NCI-H345 treated with DMSO at 0.1 percent for 48 hours (cell line): Measurements from ENCODE around the gene B4GALT6.

Experiments
- DNase-seq: peaks from one replicate; lab custom pipeline; 2025; ENCODE audit not compliant: unreplicated experiment; lab: John Stamatoyannopoulos, UW

The B4GALT6 gene

DNA sequence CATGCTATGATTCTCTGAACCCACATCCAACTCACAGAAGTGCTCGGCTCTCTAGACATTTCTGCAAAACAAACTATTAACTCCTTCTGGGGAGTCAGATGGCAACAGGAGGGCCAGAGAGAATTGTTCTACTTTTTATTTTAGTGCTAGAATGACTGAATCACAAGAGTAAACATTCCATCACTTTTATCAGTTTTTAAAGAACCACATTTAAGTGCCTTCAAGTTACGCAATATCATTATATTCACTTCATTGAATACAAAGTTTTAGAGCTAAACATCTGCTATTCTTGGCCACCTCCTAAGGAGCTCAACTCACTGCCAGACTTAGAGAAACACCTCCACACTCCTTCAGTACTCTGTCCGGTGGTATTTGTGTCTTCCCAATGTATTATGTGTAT, 22.4 kb downstream of the B4GALT6 start:
- DNase-seq, result no peak

DNA sequence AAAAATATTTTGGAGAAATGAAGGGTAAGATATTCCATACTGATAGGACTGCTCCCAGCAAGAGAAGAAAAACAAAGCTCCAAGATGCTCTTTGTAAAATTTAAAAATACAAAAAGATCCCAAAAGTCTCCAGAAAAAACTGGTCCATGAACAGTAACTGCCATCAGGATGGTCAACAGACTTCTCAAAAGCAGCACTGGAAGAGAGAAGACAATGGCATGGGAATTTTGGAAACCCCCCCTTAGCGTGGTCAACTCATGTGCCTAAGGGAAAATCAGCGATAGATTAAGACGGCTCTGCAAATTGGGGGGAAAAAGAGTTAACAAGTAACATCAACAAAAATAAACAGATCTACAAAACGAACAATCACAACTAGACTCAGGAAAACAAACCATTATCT, 23.6 kb downstream of the B4GALT6 start:
- no peak for DNase-seq

DNA sequence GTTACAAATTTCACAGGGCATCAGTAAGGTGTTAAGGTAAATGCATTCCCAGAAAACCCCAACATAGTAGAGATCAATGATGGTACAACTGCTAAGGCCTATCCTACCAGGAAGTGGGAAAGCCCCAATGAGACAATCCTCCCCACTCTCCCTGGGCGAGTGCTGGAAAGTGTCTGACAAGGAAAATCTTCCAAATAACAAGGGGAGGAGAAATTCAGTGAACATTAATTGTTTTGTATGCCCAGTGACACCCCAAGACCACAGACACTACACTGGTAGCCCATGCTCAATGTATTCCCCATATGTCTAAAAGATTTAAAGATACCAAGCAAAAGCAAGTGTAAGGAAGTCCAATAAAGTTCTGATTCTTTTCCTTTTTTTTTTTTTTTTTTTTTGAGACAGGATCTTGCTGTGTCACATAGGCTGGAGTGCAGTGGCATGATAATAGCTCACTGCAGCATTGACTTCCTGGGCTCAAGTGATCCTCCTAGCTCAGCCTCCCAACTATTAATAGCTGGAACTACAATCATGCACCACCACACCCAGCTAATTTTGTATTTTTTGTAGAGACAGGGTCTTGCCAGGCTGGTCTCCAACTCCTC, 24.7 kb downstream of the B4GALT6 start:
- DNase-seq, result no peak

DNA sequence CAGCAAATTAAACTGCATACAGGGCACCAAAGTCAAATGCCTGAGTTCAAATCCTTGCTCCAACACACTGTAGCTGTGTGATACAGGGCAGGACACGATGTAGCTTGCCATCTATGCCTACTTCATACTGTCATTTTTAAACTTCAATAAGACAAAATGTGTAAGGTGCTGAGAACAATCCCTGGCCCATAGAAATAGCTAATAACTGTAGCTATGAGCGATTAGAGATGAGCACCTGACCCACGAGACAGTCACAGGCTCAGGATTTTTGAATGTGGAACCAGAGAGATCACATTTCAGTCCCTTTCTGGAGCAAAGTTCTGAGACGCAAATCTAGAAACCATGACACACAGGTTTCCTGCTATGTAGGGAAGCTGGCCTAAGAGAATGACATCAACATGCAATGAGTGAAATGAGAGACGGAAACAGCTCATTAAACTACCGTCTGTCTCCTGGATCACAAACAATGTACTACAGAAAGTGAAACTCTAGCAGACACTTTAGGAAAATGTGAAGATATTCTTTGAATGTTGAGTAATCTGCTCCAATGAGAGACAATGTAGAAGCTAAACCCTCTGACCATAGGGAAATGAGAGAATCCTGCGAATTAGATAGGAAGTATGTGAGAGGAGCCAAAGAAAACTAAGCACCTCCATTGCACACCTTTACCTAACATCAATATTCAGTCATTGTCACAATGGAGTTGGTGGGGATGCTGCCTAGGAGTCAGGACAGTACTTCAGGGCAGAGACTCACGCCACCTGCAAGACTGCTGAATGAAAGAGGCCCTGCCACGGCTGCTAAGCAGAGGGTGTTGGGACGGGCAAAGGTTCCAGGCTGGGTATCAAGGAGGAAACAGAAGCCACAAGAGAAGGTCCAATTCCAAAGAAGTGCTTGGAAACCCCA, 25.5 kb downstream of the B4GALT6 start:
- no peak for DNase-seq

DNA sequence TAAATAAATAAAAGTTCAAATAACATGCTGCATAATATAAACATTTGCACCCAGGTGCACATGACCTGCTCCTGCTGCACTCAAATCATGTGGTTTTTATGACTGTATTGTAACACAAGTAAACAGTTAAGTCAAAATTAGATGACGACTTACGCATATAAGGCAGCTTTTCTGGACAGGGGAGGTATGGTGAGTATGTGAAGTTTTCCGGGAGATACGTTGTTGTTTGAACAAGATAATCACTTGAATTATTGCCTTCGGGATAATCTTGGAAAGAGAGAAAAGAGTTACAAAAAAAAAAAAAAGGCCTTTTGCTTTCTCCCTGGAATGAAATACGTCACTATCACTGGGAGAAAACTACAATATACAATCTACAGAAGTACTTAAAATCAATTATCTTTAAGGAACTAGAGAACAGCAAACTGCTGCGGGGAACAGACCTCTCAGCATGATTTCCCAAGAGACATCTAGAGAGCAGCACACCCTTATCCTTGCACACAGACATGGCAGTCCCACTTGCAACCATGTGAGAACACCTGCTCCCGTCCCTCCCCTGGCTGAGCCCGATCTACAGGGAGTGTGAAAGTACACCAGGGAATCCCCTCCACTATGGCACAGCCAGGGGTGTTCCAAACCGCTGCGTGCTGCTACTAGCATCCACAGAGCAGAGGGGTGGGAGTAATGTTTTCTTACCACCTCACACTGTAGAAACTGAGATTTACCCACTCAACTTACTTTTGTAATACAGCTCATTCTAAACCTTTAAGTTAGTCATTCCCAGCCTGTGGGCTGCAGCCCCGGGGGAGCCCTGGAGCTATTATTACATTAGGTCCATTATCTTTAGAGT, 26.3 kb downstream of the B4GALT6 start:
- peak; percentile 88 for DNase-seq

DNA sequence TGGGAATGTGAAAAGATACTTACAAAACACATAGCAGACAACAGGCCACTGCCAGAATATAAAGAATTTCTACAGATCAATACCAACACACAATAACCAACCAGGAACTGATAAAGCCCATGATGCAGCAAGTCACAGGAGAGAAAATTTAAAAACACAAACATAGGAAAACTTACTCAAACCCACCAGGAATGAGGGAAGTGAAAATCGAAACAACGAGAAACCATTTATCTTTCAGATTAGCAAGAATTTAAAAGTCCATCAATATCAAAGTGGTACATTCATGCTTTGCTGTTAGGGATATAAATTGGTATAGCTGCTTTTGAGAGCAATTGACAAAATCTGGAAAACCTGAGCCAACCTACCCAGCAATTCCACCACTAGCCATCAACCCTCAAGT, 27.6 kb downstream of the B4GALT6 start:
- DNase-seq, result no peak

DNA sequence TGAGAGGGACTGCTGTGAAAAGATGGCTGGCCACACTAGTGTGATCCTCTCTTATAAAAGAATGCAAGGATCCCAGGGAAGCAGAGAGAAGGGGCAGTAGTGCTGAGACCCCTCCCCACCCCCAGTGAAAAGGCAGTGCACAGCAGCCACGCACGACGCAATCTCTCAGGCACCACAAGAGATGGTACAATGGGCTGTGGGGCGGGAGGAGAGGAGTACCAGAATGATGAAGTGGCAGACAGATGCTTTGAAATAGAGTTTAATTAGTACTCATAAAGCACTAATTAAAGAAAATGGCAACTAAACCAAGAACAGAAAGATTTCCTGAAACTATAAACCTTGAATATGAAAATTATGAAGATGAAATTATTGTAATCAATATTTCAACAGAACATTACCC, 29.0 kb downstream of the B4GALT6 start:
- DNase-seq, result no peak

DNA sequence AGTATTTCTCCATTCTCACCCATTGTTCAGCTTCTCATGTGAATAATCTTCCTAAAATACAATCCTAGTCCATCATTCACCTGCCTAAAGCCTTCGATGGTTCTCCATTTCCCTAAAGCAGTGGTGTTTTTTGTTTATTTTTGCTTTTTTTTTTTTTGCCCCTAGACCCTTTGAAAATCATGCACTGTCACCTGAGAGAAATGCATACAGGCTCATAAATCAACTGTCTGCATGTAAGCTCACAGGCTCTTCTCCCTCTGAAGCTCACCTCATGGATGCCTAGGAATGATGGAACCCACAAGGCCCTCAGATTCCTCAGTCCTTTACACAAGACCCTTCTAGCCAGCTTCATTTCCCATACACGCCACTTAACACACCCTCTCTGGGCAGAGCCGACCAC, 31.5 kb downstream of the B4GALT6 start:
- DNase-seq, result no peak

DNA sequence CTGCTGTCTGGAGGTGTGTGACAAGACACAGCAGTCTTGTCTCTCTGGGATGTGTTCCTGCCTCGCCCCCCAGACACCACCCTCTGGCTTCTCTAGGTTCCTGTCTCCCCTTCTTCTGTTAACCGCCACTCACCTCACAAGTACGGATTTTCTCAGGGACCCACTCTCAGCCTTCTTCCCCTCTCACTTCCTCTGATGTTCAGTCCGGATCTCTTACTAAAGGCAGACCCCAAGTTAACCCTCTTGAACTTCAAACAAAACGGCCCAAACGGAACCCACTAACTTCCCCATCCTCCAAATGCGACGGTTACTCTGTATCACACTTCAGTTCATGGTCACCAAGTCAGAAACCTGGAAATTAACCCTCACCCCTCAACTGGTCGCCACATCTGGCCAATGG, 32.0 kb downstream of the B4GALT6 start:
- no peak for DNase-seq

DNA sequence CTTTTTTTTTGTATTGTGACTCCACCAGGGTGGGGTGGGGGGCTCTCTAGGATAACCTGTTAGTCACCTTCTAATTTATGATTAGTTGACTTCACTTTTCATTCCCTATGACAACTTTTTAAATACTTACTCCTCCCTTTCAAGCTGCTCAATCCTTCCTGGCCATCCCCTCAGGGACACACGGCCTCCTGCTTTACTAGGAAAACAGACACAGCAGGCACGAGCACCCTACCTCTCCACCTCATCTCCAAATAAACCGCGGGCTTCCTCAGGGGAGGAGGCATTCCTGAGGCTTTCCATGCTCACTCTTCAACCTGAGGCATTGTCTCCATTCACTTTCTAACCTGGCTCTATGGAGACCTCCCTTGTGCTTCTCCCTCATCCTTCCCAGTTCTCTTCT, 33.0 kb downstream of the B4GALT6 start:
- DNase-seq, result no peak

DNA sequence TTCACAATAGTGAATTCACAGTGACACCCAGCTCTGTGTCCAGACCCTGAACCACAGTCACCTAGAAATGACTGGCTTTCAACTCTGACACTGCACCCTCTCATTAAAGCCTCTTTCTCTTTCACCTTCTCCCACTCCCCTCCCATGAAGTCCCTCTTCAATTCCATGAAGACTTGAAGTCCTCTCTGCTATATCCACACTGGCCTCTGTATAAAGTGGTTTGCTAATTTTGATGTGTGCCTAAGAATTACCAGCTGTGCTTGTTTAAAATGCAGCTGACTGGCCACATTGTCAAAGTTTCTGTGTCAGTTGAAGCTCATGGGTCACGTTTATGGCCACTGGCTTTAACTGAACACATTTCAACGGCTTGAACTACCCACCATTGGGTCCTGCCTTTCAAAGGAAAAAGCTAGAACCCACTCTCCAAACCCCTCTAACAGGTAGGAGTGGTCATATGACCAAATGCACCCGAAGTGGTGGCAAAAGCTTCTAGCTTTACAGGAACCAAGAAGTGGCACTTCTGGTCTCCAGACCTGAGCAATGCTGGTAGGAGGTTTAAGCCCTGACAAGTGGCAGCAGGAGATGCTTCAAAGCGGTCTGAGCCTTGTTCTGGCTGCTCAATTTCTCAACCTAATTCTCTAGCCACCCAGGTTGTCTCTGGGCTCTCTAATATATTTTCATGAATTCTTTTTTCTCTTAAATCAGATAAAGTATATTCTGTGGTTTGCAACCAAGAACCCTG, 34.2 kb downstream of the B4GALT6 start:
- DNase-seq, result no peak

DNA sequence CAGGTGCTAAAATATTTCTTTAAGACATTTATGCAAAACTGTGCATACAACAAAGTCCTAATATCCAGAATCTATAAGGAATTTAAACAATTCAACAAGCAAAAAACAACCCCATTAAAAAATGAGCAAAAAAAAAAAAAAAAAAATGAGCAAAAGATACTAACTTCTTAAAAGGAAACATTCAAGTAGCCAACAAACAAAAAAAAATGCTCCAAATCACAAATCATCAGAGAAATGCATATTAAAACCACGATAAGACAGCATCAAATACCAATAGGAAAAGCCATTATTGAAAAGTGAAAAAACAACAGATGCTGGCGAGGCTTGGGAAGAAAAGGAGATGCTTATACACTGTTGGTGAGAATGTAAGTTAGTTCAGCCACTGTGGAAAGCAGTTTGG, 34.9 kb downstream of the B4GALT6 start:
- no peak for DNase-seq

DNA sequence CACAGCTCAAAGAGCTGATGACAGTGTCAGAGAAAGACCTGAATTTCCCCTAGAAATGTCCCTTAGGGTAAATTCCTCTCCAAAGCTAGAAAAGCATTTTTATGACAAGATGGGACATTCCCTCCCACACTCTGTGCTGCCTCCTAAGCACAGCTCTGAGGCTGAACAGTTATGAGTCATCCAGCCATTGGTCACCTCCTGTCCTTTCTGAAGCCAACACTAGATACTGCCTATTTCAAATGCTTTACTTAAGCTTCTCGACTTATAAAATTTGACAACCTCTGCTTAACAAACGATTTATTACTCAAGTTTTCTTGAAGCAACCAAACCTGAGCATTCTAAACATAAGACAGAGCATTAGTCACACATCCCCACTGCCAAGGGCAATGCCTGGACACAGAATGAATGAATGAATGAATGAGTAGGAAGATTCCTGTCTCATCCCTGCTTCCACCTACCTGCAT, 35.4 kb downstream of the B4GALT6 start:
- DNase-seq, result no peak

DNA sequence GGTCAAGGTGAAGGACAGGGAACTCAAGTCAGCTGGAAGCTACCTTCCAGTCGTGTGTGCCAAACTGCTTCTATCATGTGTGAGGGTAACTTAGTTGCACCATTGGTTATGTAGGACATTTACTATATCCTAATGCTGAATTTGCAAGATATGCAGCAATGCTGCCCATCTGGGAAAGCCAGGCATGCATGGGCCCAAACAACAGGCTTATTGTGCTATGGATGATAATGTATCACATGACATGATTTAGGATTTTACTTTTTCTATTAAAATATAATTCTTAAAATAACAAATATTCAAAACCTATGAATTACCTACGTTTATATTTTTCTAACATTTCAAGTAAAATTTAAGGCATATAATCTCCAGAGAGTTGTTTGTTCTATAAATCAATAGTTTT, 35.9 kb downstream of the B4GALT6 start:
- DNase-seq, result no peak

DNA sequence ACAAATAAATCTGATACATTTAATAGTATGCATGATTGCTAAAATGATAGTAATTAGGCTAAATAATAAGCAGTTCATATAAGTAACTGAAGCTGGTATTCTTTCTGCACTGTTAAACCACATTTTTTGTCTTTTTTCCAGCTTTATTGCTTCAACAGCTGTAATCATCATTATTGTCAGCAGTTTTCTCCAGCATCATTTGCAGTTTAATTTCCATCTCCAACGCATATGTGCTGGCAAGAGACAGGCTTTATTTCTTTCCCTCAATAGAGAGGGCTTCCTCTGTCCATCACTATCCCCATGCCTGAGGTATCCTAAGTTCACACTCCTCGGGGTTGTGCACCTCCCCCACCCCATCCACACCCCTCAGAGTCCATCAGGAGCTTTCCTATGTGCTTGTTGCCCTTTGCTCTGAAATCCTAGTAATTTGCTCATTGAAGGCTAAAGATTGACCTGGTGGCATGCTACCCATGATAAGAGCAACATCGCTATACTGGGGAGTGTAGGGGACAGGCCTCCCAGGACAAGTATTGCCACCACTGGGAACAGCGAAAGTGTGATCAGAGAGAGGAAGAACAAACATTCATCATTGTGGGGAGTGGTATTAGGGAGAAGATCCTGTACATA, 37.1 kb downstream of the B4GALT6 start:
- DNase-seq, result no peak

DNA sequence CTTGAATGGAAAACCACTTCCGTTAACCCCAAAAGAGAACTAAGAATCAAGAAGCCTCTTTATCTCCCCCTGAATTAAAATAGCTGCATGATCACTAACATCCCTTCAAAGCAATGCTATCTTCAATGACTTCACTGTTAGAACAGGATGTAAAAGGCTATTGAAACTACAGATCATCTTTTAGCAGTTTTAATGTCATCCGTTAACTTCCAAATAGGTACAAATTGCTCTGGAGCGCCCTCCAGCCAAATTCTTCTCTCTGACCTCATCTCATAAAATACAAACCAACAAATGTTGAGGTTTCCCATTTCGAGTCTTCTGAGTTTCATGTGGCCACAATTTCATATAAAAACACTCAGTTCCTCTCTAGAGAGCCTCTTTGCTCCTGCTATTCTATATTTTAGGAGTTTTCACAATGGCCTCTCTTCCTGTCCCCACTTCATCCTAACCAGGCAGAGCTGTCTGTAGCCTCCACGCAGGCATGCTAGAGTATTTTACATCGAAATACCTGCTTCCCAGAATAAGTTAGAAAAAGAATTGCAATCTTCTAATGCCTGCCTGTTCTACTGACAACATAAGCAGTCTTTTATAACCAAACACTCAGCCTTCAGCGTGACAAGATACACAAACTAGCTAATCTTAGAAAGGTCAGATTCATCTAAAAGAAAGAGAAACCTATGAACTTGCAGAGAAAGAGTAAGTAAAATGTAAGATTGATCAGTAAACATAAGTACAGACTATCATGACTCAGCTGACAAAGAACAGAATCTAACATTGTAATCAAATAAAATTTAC, 37.9 kb downstream of the B4GALT6 start:
- DNase-seq, result no peak

DNA sequence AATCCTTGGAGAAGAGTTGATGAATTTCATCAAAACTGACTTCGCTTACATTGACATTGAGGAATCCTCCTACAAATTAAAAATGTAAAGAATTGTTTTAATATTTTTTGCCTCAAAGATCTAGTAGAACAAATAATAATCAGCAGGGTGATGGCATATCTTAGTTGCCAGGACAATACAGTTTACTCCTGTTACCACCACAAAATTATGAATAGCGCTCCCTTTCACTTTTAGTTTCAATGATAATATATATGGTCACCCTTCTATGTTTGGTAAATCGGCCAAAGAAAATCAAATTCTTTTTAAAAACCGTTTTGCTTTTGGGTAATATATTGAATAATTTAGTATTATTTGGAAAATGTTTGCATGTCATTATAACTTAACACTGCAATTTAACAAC, 39.0 kb downstream of the B4GALT6 start:
- DNase-seq, result no peak

DNA sequence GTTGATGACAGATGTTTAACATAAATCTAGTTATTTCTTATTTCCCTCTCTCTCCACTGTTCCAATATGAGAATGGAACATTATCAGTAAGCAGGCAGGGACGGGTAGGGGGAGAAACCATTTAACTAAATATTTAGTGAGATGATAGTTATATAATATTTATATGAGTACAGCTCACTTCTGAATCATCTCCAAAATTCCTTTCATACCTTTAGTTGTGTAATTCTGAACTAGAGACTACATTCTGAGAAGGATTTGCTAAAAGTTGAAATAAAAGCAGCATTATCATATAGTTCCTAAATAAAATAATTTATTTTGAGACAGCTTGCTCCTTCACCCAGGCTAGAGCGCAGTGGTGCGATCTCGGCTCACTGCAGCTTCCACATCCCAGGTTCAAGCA, 41.4 kb downstream of the B4GALT6 start:
- no peak for DNase-seq

DNA sequence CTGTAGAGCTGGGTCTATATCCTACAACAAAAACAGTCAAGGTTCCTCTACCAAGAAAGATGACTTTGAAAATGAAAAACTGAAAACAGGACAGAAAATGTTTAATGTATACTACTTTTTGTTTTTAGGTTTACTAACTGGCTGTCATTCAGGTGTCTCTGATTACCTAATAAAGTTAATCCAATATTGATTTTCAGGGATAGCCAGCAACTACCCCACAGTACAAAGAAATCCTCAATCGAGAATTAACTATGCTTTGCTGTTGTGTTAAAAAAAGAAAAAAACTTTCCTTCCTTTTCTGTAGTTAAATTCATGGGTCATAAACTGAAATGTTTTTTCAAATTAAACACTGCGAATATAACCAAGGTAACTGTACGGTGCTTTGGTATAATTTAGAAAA, 46.9 kb downstream of the B4GALT6 start:
- DNase-seq, result no peak

DNA sequence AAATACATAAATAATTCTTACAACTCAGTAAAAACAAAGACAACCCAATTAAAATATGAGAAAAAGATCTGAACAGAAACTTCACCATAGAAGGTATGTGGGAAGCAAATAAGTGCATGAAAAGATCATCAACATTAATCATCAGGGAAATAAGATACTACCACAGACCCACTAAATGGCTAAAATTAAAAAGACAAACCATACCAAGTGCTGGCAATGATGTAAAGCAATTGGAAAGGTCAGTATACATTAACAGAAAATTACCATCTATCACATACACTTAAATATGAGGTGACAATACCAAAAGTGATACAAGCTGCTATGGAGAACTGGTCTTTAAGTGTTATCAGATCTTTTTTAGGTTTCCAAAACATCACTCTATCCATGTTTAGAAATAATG, 48.0 kb downstream of the B4GALT6 start:
- no peak for DNase-seq
